Activated B cell treated with CpG ODN at 0.5 μM for 24 hours (primary cell): ENCODE measurements around the gene SPRY4. TPM values are rescaled to one million over a fixed set of nuclear protein-coding genes. Genes with fewer than 3 reads are reported as not detected.

Experiments
- ATAC-seq: fragments of 200-7000 bp; cut with Tn5 transposase; one replicate; pipeline ENCODE4 v1.10.0; 2021; ENCODE audit warnings: low read depth, mild to moderate bottlenecking, moderate library complexity
- CTCF ChIA-PET: fragments of 350-600 bp; sonication (Branson Sonifier 250); formaldehyde crosslinking; loops from one replicate; lab custom pipeline; 2021; ENCODE audit warnings: antibody characterized with exemption; lab: Charles Lee
- POLR2A ChIA-PET: fragments of 350-600 bp; sonication (Branson Sonifier 250); formaldehyde crosslinking; loops from one replicate; lab custom pipeline; 2021; ENCODE audit warnings: antibody characterized with exemption; lab: Charles Lee
- DNase-seq: peaks from one replicate; pipeline ENCODE4 v3.0.0; 2022
- H3K27ac Mint-ChIP-seq: one replicate; pipeline ENCODE4 v1.8.0; 2020; ENCODE audit warnings: mixed read lengths
- H3K27me3 Mint-ChIP-seq: one replicate; pipeline ENCODE4 v1.8.0; 2021; ENCODE audit warnings: mixed read lengths
- H3K36me3 Mint-ChIP-seq: one replicate; pipeline ENCODE4 v1.8.0; 2021; ENCODE audit warnings: low read depth, mixed read lengths
- H3K4me1 Mint-ChIP-seq: one replicate; pipeline ENCODE4 v1.8.0; 2021; ENCODE audit warnings: mixed read lengths
- H3K4me3 Mint-ChIP-seq: one replicate; pipeline ENCODE4 v1.8.0; 2020; ENCODE audit warnings: mild to moderate bottlenecking, mixed read lengths
- H3K9me3 Mint-ChIP-seq: one replicate; pipeline ENCODE4 v1.8.0; 2020; ENCODE audit warnings: mixed read lengths
- intact Hi-C: fragments of 100-400 bp; cut with micrococcal nuclease; formaldehyde crosslinking; loops from one replicate; pipeline ENCODE4 v1.15.1; 2024
- total RNA-seq: library from RNA; stranded (reverse); gene quantifications from 2 replicates; pipeline ENCODE4 v1.2.3, GENCODE V29; 2022
- TF ChIP-seq, protein P1 (sequence below): fragments of 200-600 bp; IDR thresholded peaks from one replicate; pipeline ENCODE4 v1.8.0; 2022; ENCODE audit warnings: antibody characterized with exemption, mild to moderate bottlenecking

Gene SPRY4
- total RNA-seq, 1 donor from 2014 or later, result not detected

DNA sequence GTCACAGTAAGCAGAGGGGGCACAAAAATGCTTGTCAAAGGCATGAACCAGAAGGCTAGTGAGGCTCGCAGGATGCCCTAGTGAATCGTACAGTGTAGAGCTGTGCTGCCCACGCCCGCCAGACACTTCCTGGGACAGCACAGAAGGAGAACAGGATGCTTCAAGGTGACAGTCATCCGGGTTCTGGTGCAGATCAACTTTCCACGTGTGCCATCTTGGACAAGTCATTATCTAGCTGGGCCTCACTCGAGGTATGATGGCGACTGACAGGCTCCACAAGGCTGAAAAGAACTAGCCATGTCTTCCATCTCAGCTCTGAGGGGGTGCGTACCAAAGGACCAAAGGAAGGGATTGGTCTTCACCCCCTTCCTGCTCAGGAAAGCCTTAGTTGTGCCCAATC, 14.0 kb downstream of the SPRY4 start:
- CTCF ChIA-PET, result no interaction called here
- Mint-ChIP-seq H3K27ac (no peak overlapping the region), H3K4me3 (no peak overlapping the region), H3K4me1 (peaks cover 16% of the 10 kb centered on the region), H3K9me3 (no peaks in the 10 kb centered on the region), H3K27me3 (peaks cover 7% of the 10 kb centered on the region), H3K36me3 (no peaks in the 10 kb centered on the region)
- ATAC-seq (no peak), DNase-seq (no peak)
- intact Hi-C loops, result no loop called here
- POLR2A ChIA-PET, result no interaction called here
- TF ChIP-seq, protein P1, sequence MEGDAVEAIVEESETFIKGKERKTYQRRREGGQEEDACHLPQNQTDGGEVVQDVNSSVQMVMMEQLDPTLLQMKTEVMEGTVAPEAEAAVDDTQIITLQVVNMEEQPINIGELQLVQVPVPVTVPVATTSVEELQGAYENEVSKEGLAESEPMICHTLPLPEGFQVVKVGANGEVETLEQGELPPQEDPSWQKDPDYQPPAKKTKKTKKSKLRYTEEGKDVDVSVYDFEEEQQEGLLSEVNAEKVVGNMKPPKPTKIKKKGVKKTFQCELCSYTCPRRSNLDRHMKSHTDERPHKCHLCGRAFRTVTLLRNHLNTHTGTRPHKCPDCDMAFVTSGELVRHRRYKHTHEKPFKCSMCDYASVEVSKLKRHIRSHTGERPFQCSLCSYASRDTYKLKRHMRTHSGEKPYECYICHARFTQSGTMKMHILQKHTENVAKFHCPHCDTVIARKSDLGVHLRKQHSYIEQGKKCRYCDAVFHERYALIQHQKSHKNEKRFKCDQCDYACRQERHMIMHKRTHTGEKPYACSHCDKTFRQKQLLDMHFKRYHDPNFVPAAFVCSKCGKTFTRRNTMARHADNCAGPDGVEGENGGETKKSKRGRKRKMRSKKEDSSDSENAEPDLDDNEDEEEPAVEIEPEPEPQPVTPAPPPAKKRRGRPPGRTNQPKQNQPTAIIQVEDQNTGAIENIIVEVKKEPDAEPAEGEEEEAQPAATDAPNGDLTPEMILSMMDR, result no peak

DNA sequence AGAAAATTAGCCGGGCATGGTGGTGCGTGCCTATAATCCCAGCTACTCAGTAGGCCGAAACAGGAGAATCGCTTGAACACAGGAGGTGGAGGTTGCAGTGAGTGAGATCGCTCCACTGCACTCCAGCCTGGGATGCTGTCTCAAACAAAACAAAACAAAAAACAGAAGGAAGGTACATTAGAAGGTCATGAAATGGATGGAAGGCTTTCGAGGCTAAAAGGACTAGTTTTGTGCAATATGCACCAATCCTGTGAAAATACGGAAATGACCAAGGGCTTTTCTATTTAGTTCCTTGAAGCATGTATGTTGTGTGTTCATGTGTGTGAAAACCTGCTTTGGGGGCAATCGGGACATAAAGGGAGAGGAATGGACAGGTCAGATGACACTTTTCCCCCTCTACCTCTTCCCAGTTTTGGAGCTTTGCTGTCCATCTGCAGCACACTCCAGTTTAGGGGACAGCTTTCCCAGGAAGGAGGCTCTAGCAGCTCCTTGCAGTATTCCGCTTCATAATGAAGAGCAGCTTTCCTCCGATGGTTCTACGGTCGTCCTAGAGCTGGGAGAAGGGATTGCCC, 15.0 kb downstream of the SPRY4 start:
- no peak overlapping the region for H3K27ac Mint-ChIP-seq
- no peaks in the 10 kb centered on the region for H3K9me3 Mint-ChIP-seq
- H3K36me3 Mint-ChIP-seq, result no peaks in the 10 kb centered on the region
- TF ChIP-seq, protein P1, result no peak
- POLR2A ChIA-PET, result no interaction called here
- H3K4me3 Mint-ChIP-seq, result no peak overlapping the region
- intact Hi-C loops, result no loop called here
- peaks cover 12% of the 10 kb centered on the region for H3K4me1 Mint-ChIP-seq
- H3K27me3 Mint-ChIP-seq, result peaks cover 6% of the 10 kb centered on the region
- CTCF ChIA-PET, result no interaction called here
- DNase-seq (no peak), ATAC-seq (no peak)

DNA sequence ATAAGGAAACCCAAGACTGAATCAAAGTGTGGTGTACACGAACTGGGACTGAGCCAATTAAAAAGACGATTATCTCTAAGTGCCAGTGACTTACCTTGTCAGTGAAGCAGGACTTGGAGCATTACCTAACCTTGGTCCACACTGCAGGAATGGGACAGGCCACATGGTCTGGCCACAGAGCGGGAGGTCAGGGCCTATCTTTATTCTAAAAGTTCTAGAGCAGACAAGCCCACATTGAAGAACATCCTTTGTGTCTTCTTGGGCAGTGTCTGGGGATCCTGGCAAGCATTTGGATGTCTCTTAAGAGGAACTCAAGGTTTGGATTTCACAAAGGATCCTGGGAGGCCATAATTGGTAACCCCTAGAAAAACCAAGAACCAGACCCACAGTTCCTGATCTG, 16.5 kb downstream of the SPRY4 start:
- Mint-ChIP-seq H3K9me3 (no peaks in the 10 kb centered on the region), H3K27me3 (peaks cover 6% of the 10 kb centered on the region), H3K4me1 (peaks cover 2% of the 10 kb centered on the region), H3K36me3 (no peaks in the 10 kb centered on the region), H3K27ac (no peak overlapping the region), H3K4me3 (no peak overlapping the region)
- intact Hi-C loops, result no loop called here
- ChIA-PET CTCF (no interaction called here), POLR2A (no interaction called here)
- DNase-seq (no peak), ATAC-seq (no peak)
- TF ChIP-seq, protein P1, result no peak

DNA sequence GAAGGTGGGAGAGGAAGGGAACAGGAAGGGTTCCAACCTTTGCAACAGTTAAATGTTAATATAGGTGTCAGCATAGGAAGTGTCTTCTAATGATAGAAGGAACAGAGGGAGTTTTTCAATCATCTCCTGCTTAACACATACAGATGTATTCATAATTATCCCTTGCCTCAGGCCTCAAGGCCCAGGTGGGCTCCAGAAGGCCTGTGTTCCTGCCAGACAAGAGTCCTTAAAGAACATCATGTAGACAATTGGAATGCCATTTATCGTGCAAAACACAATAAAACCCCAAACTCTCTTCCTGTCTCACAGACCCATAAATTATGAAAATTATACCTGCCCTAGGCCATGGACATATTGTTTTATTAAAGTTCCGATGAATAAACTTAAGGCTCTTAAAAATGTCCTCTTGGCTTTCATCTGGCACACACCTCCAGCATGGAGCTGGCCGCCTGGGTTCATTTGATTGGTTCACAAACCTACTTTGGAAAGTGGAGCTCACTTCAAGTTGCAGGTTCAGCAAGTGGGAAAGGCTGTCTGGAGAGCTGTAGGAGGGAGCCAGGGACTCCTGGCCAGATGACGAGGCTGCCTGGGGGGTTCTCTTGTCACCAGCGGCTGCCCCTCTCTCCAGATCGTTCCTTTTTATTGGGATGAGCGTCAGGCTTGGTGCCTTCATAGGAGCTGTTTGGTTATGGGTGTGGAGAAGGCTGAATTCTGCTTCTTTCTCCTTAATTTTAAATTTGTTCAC, 17.5 kb downstream of the SPRY4 start:
- no peak overlapping the region for H3K27ac Mint-ChIP-seq
- intact Hi-C loops, result no loop called here
- no peak for DNase-seq
- POLR2A ChIA-PET, result no interaction called here
- no peaks in the 10 kb centered on the region for H3K9me3 Mint-ChIP-seq
- peaks cover 4% of the 10 kb centered on the region for H3K27me3 Mint-ChIP-seq
- CTCF ChIA-PET, result no interaction called here
- no peak for ATAC-seq
- H3K4me3 Mint-ChIP-seq, result no peak overlapping the region
- H3K4me1 Mint-ChIP-seq, result no peaks in the 10 kb centered on the region
- no peaks in the 10 kb centered on the region for H3K36me3 Mint-ChIP-seq
- TF ChIP-seq, protein P1, result no peak

DNA sequence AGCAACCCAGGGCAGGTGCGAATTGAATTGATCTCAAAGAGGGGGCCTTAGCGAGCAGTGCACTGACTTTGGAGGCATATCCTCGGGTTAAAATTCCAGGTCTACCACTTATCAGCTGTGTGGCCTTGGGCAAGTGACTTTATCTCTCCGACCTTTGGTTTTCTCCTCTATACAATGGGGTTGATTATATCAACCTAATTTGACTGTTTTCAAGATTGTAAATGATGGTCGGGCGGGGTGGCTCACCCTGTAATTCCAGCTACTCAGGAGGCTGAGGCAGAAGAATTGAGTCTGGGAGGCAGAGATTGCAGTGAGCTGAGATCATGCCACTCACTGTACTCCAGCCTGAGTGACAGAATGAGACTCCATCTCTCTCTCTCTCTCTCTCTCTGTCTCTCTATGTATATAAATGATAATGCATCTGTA, 18.7 kb downstream of the SPRY4 start:
- intact Hi-C loops, result no loop called here
- no peak overlapping the region for H3K4me3 Mint-ChIP-seq
- ChIA-PET POLR2A (no interaction called here), CTCF (no interaction called here)
- H3K36me3 Mint-ChIP-seq, result no peaks in the 10 kb centered on the region
- no peaks in the 10 kb centered on the region for H3K9me3 Mint-ChIP-seq
- DNase-seq, result no peak
- TF ChIP-seq, protein P1, result no peak
- H3K4me1 Mint-ChIP-seq, result no peaks in the 10 kb centered on the region
- H3K27me3 Mint-ChIP-seq, result peaks cover 3% of the 10 kb centered on the region
- no peak overlapping the region for H3K27ac Mint-ChIP-seq
- no peak for ATAC-seq
